HG02642 (cell line): Measurements from ENCODE around the gene SLC38A6.
"Not testable (repeated sequence)": the region's sequence is repeated elsewhere in the genome, so short reads cannot be mapped to it uniquely, and the experiment has no call there.

Source experiments
- ATAC-seq: cut with Tn5 transposase; IDR thresholded peaks from one replicate; pipeline ENCODE4 v1.9.1; 2021; ENCODE audit warnings: mild to moderate bottlenecking; ENCODE audit not compliant: unreplicated experiment, poor library complexity

The SLC38A6 gene

DNA sequence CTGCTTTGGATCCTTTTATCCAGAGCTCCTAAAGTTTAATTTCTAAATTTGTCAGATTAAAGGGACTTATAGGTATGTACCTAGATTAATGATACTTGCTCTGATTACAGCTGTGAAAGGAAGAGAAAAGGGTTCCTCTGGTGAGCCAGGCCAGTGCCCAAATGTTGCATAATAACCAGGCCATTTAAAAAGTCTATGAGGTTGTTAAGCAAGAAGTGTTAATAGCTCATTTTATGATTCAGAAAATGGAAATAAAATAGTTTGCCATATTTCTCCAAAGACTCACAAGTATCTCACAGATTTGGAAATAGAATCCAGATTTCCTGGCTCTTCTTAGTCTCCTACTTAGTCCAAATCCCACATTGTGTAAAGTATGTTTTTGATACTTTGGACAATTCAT is 67.6 kb downstream of the SLC38A6 start:
- no peak for ATAC-seq

DNA sequence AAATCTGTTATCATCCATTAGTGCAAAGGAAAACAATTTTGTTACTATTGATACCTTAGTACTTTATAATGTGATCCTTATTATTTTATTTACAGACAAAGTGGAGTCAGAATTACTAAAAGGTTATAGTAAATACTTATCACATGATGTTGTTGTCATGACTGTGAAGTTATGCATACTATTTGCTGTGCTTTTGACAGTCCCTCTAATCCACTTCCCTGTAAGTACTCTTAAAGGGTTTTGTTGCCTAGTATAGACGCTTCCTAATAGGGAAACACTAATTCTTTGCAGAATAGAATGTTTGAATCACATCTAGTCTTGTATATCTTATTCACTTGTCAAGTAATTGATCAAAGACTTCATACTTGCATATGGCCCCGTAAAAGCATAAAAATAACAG is 69.4 kb downstream of the SLC38A6 start:
- ATAC-seq, result no peak

DNA sequence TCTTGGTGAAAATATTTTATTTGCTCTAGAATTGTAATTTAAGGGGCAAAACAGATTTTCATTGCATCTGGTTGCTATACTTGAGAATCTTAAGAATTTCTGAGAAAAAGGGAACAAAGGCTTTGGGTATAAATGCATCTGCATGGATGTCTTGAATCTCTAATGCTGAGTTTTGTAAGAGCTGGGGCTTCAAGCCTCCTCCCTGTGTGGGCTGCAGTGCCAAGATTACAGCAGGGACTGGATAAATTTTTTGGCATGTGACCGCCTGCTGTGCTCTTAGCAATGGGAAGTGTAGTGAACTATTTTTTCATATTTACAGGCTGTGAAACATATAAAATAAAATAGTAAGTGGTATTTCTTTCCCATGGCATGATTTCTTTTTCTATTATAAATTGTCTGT is 70.0 kb downstream of the SLC38A6 start:
- ATAC-seq, result no peak

DNA sequence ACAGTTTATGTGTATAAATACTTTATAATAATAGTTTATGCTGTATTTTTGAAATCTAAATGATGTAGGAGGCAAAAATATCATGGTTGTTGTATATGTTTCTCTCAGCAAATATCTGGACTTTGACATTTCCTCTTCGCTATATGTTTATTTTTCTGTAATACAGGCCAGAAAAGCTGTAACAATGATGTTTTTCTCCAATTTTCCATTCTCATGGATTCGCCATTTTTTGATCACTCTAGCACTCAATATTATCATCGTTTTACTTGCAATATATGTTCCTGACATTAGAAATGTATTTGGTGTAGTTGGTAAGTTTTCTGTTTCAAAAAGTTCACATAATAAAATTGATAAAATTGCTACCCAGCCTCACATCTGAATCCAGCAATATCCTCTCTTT is 70.6 kb downstream of the SLC38A6 start:
- ATAC-seq, result no peak

DNA sequence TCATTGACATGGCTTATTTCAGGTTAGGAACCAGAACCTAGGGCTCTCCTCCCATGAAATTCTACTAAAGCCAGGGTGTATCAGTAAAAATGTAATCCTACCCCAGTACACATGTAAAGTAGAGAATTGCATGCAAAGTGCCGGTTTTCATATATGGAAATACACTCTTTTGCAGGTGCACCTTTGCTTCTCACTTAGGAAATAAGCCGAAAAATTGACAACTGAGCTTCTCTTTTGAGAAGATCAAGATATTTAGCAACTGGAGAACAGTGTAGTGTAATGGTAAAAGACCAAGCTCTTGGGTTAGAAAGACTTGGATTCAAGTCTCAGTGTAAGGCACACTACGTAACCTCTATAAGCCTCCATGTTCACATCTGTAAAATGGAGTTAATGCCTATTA is 82.4 kb downstream of the SLC38A6 start:
- no peak for ATAC-seq

DNA sequence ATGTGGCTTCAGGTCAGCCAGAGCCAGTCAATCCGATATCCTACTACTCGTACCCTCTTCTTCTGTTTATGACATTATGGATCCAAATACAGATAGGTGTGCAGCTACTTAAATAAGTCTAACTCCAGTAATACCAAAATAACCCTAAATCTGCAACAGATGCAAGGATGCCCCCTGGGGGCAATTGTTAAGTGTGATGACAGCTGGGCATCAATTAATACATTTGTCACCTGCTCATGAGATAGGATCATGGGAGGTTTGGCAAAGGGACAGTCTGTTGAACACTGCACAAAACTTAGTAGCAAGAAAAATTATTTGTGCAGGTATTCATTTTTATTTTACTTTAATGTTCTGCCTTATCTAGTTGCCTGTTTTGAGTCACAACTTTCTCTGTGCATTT is 83.2 kb downstream of the SLC38A6 start:
- no peak for ATAC-seq

DNA sequence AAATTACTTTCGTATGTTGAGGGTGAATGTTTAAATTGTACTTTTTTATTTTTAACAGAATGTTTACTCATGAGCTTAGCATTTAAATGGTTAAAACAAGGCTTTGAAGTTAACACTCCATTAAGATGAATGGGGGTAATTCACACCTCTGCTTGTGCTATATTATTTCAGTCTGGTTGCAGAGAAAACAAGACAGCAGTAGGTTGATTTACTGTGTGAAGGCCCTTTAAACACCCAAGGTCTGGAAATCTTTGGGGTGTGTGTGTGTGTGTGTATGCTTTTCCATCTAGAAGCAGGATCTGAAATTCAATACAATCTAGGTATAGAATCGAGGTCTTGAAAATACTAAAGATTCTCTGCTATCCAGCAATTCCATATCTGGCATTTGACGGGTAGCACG is 83.8 kb downstream of the SLC38A6 start:
- ATAC-seq, result no peak

DNA sequence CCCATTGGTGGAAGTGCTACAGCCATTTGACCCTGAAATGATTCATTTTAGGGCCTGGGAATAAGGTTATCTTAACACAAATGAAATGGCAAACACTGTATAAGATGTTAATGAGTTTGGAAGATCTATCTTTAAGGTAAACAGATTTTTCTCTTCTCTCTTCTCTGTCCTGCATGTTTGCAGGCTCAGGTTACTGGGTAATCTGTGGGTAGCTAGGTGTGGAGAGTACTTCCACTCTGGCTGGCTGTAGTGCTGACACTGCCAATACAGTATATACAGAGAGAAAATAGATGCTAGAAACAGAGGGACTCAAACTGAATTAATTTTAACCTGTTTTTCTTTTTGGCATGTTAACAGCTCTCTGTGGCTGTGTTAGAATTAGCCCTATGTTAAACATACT is 84.6 kb downstream of the SLC38A6 start:
- ATAC-seq, result no peak

DNA sequence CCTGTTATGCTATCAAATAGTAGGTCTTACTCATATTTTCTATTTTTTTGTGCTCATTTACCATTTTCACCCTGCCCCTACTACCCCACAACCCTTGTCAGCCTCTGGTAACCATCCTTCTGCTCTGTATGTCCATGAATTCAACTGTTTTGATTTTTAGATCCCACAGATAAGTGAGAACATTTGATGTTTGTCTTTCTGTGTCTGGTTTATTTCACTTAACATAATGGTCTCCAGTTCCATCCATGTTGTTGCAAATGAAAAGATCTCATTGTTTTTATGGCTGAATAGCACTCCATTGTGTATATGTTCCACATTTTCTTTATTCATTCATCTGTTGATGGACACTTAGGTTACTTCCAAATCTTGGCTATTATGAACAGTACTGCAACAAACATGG is 91.4 kb downstream of the SLC38A6 start:
- ATAC-seq, result not testable (repeated sequence)

DNA sequence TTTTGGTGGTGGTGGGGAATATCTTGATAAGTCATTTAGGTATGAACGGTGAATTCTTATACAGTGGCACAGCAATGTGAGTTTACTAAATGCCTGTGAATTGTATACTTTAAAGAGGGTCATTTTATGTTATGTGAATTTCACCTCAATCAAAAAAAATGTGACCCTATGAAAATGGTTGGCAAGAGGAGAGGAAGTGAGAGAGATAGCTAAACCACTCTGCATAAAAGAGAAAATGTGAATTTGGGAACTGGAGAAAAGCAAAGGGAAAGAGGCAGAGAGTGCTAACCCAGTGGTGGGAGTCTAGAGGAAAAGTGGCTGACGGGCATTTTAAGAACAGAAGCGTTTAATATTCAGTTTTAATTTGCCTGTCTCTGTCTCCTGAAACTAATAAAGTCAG is 93.8 kb downstream of the SLC38A6 start:
- no peak for ATAC-seq

DNA sequence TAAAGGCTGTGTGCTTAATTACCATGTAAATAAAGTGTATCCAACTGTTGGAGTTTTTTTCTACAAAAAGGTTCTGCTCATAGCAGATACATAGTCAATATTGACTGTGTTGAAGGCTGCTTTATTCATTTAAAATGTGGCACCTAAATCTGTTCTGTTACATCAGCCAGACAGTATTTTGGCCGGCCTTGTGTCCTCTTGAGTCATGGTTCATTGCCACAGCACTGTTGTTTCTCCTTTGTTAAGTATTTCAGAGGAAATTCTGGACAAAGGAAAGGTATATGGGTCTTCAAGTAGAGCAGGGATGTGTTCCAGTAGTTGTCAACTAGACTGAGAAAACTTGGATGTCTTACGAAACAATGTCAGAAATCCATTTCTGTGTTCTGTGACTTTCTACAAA is 95.5 kb downstream of the SLC38A6 start:
- ATAC-seq, result no peak

DNA sequence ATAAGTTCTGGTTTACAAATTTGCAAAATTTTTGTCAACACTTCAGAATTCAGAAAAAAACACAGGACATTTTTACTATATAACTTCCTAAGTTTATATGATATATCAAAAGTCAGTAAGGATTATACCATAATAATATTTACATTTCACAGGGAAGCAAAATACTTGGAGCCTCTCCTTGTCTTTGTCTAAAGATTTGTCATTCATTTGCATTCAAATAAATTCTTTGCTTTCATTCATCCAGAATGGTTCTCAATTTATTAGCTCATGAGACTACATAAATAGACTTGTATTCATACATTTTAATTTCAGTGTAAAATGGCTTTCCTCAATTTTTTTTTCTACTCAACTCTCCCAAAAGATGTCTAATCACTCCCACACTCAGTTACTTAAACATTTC is 96.4 kb downstream of the SLC38A6 start:
- no peak for ATAC-seq

DNA sequence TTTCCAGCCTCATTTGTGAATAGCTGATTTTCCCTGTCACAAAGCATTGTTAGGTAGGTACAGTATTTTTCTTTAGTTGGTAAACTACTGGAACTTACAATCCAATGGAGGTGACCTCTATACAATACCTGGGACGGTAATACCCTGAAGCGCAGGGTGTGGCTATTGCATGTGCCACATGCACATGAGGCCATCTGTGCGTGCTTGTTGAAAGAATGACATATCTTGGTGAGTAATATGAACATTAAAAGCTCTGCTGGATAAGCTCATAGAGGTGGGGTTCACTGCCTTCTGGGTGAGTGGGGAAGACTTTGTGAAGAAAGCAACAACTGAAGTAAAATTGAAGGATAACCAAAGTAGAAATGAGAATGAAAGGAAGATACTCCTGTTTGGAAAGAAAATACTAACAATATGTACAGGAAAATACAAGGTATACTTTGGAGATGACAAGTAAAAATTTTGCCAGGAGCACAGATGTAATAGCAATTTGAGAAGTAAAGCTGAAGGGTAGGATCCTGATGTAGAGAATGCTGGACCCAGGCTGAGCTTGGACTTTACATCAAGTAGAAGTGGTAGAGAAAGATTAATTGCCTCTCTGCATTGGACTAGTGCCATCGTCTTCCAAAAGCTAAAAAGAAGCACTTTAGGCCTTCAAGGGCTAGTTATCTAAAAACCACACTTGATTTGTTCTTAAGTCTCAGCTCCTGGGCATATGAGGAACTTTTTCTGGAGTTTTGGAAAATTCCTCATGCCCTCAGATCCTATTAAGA is 97.1 kb downstream of the SLC38A6 start:
- ATAC-seq, result no peak

DNA sequence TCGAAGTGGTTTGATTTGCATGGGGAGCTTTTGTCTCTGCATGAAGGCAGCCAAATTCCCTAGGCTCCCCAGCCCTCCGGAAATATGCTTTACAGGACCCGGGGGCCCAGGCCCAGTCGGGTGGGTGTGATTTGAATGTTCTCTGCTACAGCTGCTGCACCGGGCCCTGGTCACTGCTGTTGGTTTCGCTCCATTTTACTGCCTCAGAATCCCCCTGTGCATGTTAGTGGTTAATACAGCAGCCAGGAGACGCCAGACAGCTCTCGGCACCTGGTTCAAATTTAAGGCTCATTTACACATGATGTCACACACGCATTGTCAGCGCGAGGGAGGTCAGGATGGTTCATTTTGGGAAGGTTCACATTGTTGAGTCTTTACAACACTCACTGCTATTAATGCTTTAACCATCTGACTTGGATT is 99.6 kb downstream of the SLC38A6 start:
- ATAC-seq, result peak; percentile 76

DNA sequence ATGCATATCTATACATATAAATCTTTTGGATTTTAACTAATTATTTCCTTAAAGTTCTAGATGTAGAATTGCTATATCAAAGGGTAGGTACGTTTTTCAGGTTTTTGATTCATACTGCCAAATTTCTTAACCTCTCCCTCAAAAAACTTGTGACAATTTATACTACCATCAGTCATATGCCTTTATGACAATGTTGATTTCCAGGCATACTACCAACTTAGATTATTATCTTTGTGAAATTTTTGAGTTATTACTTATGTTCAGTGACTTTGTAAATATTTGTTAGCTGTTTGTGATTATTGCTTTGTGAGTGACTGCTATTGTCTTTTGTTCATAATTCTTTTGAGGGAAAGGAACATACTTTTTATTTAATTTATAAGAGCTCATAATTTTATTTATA is 107.0 kb downstream of the SLC38A6 start:
- ATAC-seq, result no peak

DNA sequence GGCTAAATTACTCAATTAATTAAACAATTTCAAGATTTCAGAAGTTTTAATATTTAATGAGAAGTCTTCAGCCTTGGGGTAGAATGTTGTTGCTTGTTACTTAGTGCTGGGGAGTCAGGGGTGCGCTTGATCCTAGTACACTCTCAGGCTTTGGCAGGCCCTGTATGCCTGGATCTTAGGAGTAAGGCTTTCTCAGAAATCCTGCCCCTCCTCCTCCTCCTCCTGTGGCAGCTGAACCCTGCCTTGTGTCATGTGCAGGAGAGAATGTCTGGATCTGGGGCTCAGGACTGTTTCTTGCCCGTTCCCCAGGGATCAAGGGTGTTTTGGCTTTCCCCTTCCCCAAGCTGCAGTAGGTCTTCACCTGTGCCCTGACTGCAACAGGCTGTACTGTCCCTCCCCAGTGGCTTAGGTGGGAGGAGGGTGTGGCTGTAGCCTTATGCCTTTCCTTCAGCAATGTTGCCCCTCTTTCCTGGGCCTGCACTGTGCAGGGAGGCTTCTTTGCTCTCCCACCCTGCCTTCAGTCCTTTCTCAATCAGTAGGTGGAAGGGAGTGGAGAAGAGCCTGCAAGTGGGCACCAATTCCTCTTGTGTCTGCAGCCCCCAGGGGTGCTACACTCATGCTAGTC is 108.2 kb downstream of the SLC38A6 start:
- ATAC-seq, result no peak

DNA sequence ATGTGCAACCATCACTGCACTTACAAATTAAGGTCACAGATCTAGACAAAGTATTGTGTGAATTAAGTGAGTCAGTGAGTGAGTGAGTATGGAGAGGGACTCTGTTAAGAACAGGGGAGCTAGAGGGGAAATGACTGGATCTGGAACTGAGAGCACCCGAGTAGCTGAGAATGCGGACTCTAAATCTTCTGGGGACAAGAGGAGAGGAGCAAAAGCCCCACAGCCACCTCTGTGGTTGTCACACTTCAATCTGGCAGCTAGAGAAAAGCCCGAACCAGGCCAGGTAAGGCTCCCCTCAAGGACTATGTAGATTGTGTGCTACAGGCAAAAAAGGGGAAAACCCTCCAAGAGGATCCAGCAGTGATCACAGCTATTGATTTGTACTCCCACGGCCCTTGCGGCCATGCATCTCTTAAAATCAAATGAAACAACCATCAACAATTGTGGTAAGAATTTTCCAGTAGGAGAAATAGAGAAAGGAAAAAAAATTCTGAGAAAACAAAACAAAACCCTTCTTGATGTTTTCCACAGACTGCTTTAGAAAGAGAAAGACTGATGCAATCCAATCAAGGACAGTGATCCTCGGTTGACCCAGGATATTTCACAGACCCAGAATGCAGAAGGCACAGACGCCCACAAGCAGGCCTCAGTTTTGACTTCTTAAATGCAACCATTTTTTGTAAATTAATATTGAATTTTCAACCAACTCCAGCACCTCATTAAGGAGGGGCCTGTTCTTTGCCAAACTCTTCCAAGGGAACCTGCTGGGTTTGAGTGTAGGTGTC is 109.6 kb downstream of the SLC38A6 start:
- ATAC-seq, result peak; percentile 67

DNA sequence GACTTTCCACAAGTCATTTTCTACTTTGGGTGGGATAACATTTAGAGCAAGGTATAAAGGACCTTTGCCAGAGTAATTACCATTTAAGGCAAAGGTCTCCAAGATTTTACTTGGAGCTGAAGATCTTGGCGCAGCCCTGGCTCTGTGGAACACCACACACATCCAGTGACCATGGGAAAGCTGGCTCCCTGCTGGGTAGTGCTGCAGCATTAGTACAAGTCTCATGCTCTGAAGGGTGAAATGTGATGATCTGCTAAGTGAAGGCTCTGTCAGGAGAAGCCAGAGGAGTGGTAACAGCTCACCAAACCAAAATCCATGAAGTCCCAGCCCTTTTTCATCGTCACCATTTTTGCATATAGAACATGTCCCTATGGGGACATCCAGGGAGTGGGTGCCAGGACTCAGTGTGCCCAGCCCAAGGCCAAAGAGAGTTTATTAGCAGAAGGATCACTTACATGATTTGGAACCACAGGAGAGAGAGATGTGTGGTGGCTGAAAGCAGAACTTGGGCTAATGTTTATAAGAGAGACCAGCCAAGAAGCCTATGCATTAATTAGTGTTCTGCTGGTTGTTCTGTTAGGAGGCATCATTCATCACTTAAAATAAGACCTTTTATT is 110.7 kb downstream of the SLC38A6 start:
- no peak for ATAC-seq

DNA sequence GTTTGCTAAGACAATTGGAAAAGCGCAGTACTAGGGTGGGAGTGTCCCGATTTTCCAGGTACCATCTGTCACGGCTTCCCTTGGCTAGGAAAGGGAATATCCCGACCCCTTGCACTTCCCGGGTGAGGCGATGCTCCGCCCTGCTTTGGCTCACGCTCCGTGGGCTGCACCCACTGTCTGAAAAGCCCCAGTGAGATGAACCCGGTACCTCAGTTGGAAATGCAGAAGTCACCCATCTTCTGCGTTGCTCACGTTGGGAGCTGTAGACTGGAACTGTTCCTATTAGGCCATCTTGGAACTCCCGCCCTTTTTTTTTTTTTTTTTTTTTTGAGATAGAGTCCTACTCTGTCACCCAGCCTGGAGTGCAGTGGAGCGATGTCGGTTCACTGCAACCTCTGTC is 117.1 kb downstream of the SLC38A6 start:
- not testable (repeated sequence) for ATAC-seq

DNA sequence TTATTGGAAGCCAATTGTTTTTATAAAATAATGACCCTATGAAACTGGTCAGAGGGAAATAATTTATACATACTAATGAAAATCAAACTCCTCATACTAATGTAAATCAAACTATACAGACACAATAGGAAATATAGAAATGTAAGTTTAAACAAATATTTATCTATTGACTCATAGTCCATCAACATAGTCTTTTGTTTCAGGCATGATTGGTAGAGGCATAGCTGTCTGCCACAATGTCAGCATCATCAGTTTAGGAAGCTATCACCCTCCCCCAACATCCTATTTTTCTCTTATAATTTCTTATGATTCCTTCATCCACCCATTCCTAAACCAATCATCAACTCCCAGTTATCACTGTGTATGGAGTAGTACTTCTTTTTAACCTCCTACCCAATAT is 117.7 kb downstream of the SLC38A6 start:
- no peak for ATAC-seq

DNA sequence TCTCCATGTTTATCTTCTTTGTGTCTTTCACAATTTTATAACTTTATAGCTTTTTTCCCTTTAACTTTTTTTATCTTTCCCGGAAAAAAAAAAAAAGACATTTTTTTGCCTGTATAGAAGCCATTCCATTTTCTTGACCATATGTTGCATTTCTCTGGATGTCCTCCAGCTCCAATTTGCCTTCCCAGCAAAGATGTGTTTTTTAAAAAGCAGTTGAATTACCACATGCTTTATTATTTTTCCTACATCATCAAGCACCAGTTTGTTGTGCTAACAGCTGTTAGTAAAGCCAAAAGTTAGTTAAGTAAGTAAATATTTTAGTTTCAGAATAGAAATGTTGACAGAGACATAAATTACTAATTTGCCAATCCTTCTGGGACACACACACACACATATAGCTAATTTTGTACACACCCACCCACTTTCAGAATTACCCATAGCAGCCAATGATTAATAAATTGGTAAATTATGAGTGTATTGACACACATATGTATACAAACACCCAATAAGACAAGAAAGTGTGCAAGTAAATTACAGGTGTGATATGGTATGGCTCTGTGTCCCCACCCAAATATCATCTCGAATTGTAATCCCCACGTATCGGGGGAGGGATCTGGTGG is 118.3 kb downstream of the SLC38A6 start:
- no peak for ATAC-seq
